K562 (cell line): ENCODE measurements around the gene PHLDB3. TPM values are rescaled to one million over a fixed set of nuclear protein-coding genes. Genes with fewer than 3 reads are reported as not detected.

Experiments
- ATAC-seq: fragments of 200-7000 bp; cut with Tn5 transposase; 3 replicates; pipeline ENCODE4 v1.9.1; 2020; ENCODE audit warnings: moderate library complexity
- BruUV-seq: library from RNA; stranded (reverse); fragments of 400-500 nt; replicated peaks from 2 replicates; lab custom pipeline; 2021; lab: Mats Ljungman, UMichigan
- CTCF ChIA-PET: fragments of 300-600 bp; formaldehyde crosslinking; extraction: SDS; loops from one replicate; lab custom pipeline; 2021; ENCODE audit warnings: low intra/inter-chr PET ratio; lab: Yijun Ruan, JAX
- POLR2A ChIA-PET: fragments of 300-600, 350-650 bp; sonication (Branson Sonifier 250); formaldehyde crosslinking; extraction: SDS; loops from one replicate; lab custom pipeline; 2021; ENCODE audit warnings: antibody characterized with exemption, inconsistent platforms; lab: Yijun Ruan, JAX
- DNase-seq, 4 experiments: peaks; one replicate each; pipeline versions ENCODE4 v3.0.0 to v3.0.0-alpha.2; 2011 to 2018; ENCODE audit warnings: low spot score in 3 of 4, mixed read lengths in 3 of 4; ENCODE audit errors: extremely low read depth in 1 of 4
- FAIRE-seq: peaks from 2 replicates; lab custom pipeline; 2011; peaks lifted over from hg19 to GRCh38; lab: Jason Lieb, UNC
- H2AFZ ChIP-seq: 2 replicates; pipeline ENCODE4 v1.6.0; 2011; ENCODE audit warnings: low read depth, low read length, control low read depth, inconsistent platforms
- H3K27ac ChIP-seq: fragments of 200-600 bp; 3 replicates; pipeline ENCODE4 v1.8.0; 2011; ENCODE audit warnings: low read depth, mild to moderate bottlenecking, control low read depth, inconsistent platforms, low read length, moderate library complexity, mixed read lengths; ENCODE audit errors: extremely low read depth
- H3K27me3 ChIP-seq, 2 experiments: fragments of 300-600 bp in 1 of 2; 2 replicates in 1 of 2; 3 replicates in 1 of 2; pipeline versions ENCODE4 v1.6.0 to v1.8.0; 2011; ENCODE audit warnings: inconsistent platforms in 2 of 2, low read length in 2 of 2, mild to moderate bottlenecking in 1 of 2, mixed read lengths in 1 of 2, moderate library complexity in 1 of 2; ENCODE audit not compliant: control insufficient read depth in 2 of 2, insufficient read depth in 2 of 2
- H3K36me3 ChIP-seq: fragments of 300-600 bp; 3 replicates; pipeline ENCODE4 v1.8.0; 2011; ENCODE audit warnings: mild to moderate bottlenecking, low read length, inconsistent platforms; ENCODE audit not compliant: control insufficient read depth, insufficient read depth
- H3K4me1 ChIP-seq, 2 experiments: fragments of 200-600 bp in 1 of 2; replicated peaks in 1 of 2; 2 replicates in 1 of 2; 3 replicates in 1 of 2; pipeline versions ENCODE4 v1.5.1 to v1.8.0; 2011; ENCODE audit warnings: inconsistent platforms in 2 of 2, low read length in 2 of 2, mild to moderate bottlenecking in 1 of 2, mixed read lengths in 1 of 2, moderate library complexity in 1 of 2; ENCODE audit not compliant: control insufficient read depth in 2 of 2, insufficient read depth in 2 of 2
- H3K4me2 ChIP-seq: 2 replicates; pipeline ENCODE4 v1.6.1; 2011; ENCODE audit warnings: low read length, control low read depth, inconsistent platforms, mixed read lengths; ENCODE audit not compliant: insufficient read depth
- H3K4me3 ChIP-seq: fragments of 200-600 bp; sonication (generic), shearing (Covaris generic); 2 replicates; pipeline ENCODE4 v1.5.1; 2016; ENCODE audit warnings: control low read depth, inconsistent platforms
- H3K79me2 ChIP-seq: fragments of 200-600 bp; 3 replicates; pipeline ENCODE4 v1.8.0; 2011; ENCODE audit warnings: low read length, inconsistent platforms; ENCODE audit not compliant: control insufficient read depth, insufficient read depth
- H3K9ac ChIP-seq, 2 experiments: 2 replicates each; pipeline versions ENCODE4 v1.6.0 to v1.6.1; 2011; ENCODE audit warnings: low read depth in 2 of 2, low read length in 2 of 2, control low read depth in 1 of 2, inconsistent platforms in 1 of 2, mild to moderate bottlenecking in 1 of 2, mixed read lengths in 1 of 2; ENCODE audit not compliant: insufficient read depth in 1 of 2
- H3K9me1 ChIP-seq: one replicate; pipeline ENCODE4 v1.6.0; 2011; ENCODE audit warnings: inconsistent platforms, mild to moderate bottlenecking, low read length, moderate library complexity; ENCODE audit not compliant: control insufficient read depth, insufficient read depth
- H3K9me3 ChIP-seq: replicated peaks from 2 replicates; pipeline ENCODE4 v1.5.1; 2011; ENCODE audit warnings: low read depth, low read length, inconsistent platforms; ENCODE audit not compliant: control insufficient read depth, insufficient read depth
- H4K20me1 ChIP-seq: replicated peaks from 2 replicates; pipeline ENCODE4 v1.6.1; 2011; ENCODE audit warnings: low read length, inconsistent platforms, mixed read lengths; ENCODE audit not compliant: control insufficient read depth, insufficient read depth
- CBFA2T2 ChIP-seq: fragments of 450-650 bp; conservative IDR thresholded peaks from 2 replicates; pipeline ENCODE4 v1.6.1; 2017; ENCODE audit warnings: mild to moderate bottlenecking
- CBFA2T3 ChIP-seq: fragments of 450-650 bp; IDR thresholded peaks from 2 replicates; pipeline ENCODE4 v1.6.1; 2017
- EGR1 ChIP-seq: fragments of 450-650 bp; conservative IDR thresholded peaks from 2 replicates; pipeline ENCODE4 v1.6.1; 2017; ENCODE audit warnings: mild to moderate bottlenecking
- IFI16 ChIP-seq: fragments of 250-450 bp; sonication (Bioruptor Pico); IDR thresholded peaks from 2 replicates; pipeline ENCODE4 v2.1.2; 2022; ENCODE audit warnings: mild to moderate bottlenecking, inconsistent platforms
- KAT2B ChIP-seq: IDR thresholded peaks from one replicate; pipeline ENCODE4 v1.6.1; 2012; ENCODE audit warnings: low read depth, mild to moderate bottlenecking, control low read depth, inconsistent platforms, low read length, moderate library complexity
- KAT7 ChIP-seq: sonication (generic); formaldehyde crosslinking; IDR thresholded peaks from 2 replicates; pipeline ENCODE4 v1.8.0; 2022; ENCODE audit warnings: missing genetic modification reagents, mild to moderate bottlenecking, borderline replicate concordance
- KLF16 ChIP-seq: IDR thresholded peaks from 2 replicates; pipeline ENCODE4 v1.6.1; 2016; ENCODE audit warnings: antibody characterized with exemption
- PBX2 ChIP-seq, 2 experiments: IDR thresholded peaks in 1 of 2; conservative IDR thresholded peaks in 1 of 2; 2 replicates each; pipeline ENCODE4 v1.6.1; 2016; ENCODE audit warnings: low read depth in 2 of 2, mild to moderate bottlenecking in 1 of 2, missing compliant biosample characterization in 1 of 2, missing genetic modification characterization in 1 of 2, moderate library complexity in 1 of 2
- RB1 ChIP-seq: fragments of 450-650 bp; IDR thresholded peaks from 2 replicates; pipeline ENCODE4 v1.6.1; 2017; ENCODE audit warnings: low read depth, mild to moderate bottlenecking
- RFX5 ChIP-seq: IDR thresholded peaks from 2 replicates; pipeline ENCODE4 v1.6.1; 2011; ENCODE audit warnings: low read depth, mild to moderate bottlenecking, improper control_type of control experiment, low read length
- WGBS: fragments of 100-300 bp; shearing (Covaris generic); methylation state at CpG from one replicate; pipeline ENCODE4 v1.1.6; 2016; ENCODE audit warnings: low coverage, mixed read lengths; ENCODE audit not compliant: insufficient coverage; ENCODE audit errors: missing lambda C conversion rate; 5-methylcytosine and 5-hydroxymethylcytosine counted together
- in situ Hi-C: fragments of 300-500 bp; cut with MboI; formaldehyde crosslinking; loops from 4 replicates; pipeline ENCODE4 v1.15.0; 2018; ENCODE audit warnings: inconsistent platforms, mixed read lengths
- intact Hi-C: fragments of 100-400 bp; cut with micrococcal nuclease; formaldehyde crosslinking; loops from 2 replicates; pipeline ENCODE4 v1.14.2; 2022
- polyA plus RNA-seq, 8 experiments: library from polyadenylated mRNA; depleted of rRNA in 4 of 8; stranded (reverse) in 5 of 8; unstranded in 3 of 8; fragments of >200 nt; fragmentation: Nextera tagmentation in 2 of 8; fragmentation: Illumina TruSeq in 1 of 8; extraction: Ambion mirVana in 2 of 8; extraction: Trizol in 1 of 8; gene quantifications; 2 replicates each; pipeline versions ENCODE4 v1.2.1 to v1.2.3, GENCODE V29; 2011 to 2014; ENCODE audit warnings: inconsistent platforms in 1 of 8, missing spikeins in 1 of 8
- total RNA-seq, 7 experiments: library from RNA; depleted of rRNA in 6 of 7; stranded (reverse); fragments of >200 nt in 6 of 7; fragmentation: Illumina TruSeq in 2 of 7; extraction: Trizol in 2 of 7; gene quantifications; 2 replicates each; pipeline versions ENCODE4 v1.2.1 to v1.2.3, GENCODE V29; 2011 to 2021; ENCODE audit warnings: low replicate concordance in 1 of 7
- TF ChIP-seq, protein P1 (sequence below): fragments of 250-450 bp; sonication (Bioruptor Pico); IDR thresholded peaks from 2 replicates; pipeline ENCODE4 v1.4.0; 2020; ENCODE audit warnings: borderline replicate concordance

Gene PHLDB3
- total and polyA plus RNA-seq, 9 of the 15 experiments (the other 6 are each of a cell fraction or from before 2014, with no cell fraction given), result 0.04 to 23.5 (median 3.9) TPM

DNA sequence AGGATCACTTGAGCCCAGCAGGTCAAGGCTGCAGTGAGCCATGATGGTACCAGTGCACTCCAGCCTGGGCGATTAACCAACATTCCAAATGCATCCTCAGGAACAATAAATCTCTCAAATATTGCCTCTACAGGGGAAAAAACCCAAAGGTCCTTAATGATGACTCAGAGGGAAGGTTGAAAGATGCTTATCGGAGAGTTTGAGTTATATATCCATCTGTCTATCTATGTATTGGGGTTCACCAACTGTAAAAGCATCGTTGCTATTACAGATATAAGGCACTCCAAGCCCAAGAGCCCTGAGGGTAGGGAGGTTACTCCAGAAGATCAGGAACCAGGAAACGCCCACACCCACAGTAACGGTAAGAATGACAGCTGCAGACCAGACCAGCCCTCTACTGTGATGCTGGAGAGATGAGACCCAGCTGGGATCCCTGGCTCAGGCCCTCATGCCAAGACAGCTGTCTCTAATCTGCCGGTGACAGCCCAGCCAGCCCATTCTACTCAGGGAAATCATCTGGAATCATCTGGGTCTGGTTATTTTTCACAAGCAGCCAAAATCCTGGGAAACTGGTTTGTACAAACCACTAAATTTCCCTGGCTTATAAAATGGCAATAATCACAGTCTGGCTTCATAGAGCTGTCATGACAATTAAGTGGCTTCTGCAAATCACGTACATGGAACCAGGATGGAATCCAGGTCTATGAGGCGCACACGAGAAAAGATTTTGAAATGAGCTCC is 66.1 kb downstream of the PHLDB3 start:
- Histone ChIP-seq H3K4me1 (no peaks in the 10 kb centered on the region; a peak in 1 of 5 replicates), H2AFZ (no peak overlapping the region), H3K9me1 (no peaks in the 10 kb centered on the region), H4K20me1 (no peaks in the 10 kb centered on the region), H3K27ac (no peak overlapping the region), H3K9ac (no peak overlapping the region), H3K27me3 (peaks cover 0 to 4% of the 10 kb centered on the region in 2 experiments; a peak in 1 of 5 replicates), H3K4me2 (no peak overlapping the region), H3K9me3 (no peaks in the 10 kb centered on the region; the same call in 1 of the 2 replicates), H3K36me3 (no peaks in the 10 kb centered on the region), H3K79me2 (no peaks in the 10 kb centered on the region), H3K4me3 (no peak overlapping the region)
- WGBS, result 9% methylated on average over 9 of the region's 9 CpGs
- DNase-seq (no peak), FAIRE-seq (no peak), ATAC-seq (no peak)
- in situ Hi-C loops (no loop called here), intact Hi-C loops (no loop called here)
- TF ChIP-seq EGR1 (no peak), KLF16 (0 out of 2 replicates have a peak, but pooled peaks have one; percentile 10), CBFA2T3 (peak; percentile 59), CBFA2T2 (peak; percentile 56), RB1 (no peak)
- POLR2A ChIA-PET, result interaction anchor here (0.9 to 2.1 kb wide), 2 partner anchors 16 to 82 kb away, joined by 3 to 6 read pairs; no protein-coding TSS in a partner anchor
- BruUV-seq, result no TSS peak
- CTCF ChIA-PET, result no interaction called here

- Histone ChIP-seq H3K4me3 (no peak overlapping the region), H3K27me3 (peaks cover 0 to 4% of the 10 kb centered on the region in 2 experiments; a peak in 1 of 5 replicates), H3K4me1 (no peaks in the 10 kb centered on the region; a peak in 1 of 5 replicates), H3K27ac (no peak overlapping the region), H2AFZ (no peak overlapping the region), H3K9me1 (no peaks in the 10 kb centered on the region), H3K9me3 (no peaks in the 10 kb centered on the region; the same call in 1 of the 2 replicates), H3K4me2 (no peak overlapping the region), H3K9ac (no peak overlapping the region), H4K20me1 (no peaks in the 10 kb centered on the region), H3K36me3 (no peaks in the 10 kb centered on the region), H3K79me2 (no peaks in the 10 kb centered on the region)
- in situ Hi-C loops (no loop called here), intact Hi-C loops (no loop called here)
- ATAC-seq, result no peak
- POLR2A ChIA-PET, result interaction anchor here (2.1 kb wide), 1 partner anchor 83 kb away, joined by 6 read pairs; no protein-coding TSS in a partner anchor
- BruUV-seq, result no TSS peak
- 42% methylated on average over 6 of the region's 6 CpGs for WGBS
- CTCF ChIA-PET, result no interaction called here
- FAIRE-seq, result no peak
- no peak for DNase-seq
- no peak for TF ChIP-seq KAT2B
- no peak for TF ChIP-seq IFI16 (CRISPR knock-in tag)
- TF ChIP-seq KAT7 (CRISPR knock-in tag), result no peak
- TF ChIP-seq, protein P1, sequence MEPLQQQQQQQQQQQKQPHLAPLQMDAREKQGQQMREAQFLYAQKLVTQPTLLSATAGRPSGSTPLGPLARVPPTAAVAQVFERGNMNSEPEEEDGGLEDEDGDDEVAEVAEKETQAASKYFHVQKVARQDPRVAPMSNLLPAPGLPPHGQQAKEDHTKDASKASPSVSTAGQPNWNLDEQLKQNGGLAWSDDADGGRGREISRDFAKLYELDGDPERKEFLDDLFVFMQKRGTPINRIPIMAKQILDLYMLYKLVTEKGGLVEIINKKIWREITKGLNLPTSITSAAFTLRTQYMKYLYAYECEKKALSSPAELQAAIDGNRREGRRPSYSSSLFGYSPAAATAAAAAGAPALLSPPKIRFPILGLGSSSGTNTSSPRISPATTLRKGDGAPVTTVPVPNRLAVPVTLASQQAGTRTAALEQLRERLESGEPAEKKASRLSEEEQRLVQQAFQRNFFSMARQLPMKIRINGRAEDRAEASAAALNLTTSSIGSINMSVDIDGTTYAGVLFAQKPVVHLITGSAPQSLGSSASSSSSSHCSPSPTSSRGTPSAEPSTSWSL (CRISPR knock-in tag), result no peak
- TF ChIP-seq RFX5, result no peak
- TF ChIP-seq PBX2 (CRISPR knock-in tag; IDR thresholded peaks at IDR 0.05; ENCODE audit: low read depth), result no peak
- no peak for TF ChIP-seq PBX2 (tag; conservative IDR thresholded peaks at IDR 0.05; ENCODE audit: low read depth)
These were observed 66.8 kb downstream of the PHLDB3 start for GRCh38 chr19:43437712-43438111.
